Liver (tissue), 3 donors: Measurements from ENCODE around the gene FUCA2.

ENCODE experiments used
- GABPA ChIP-seq, 2 donors: IDR thresholded peaks in 1 of 2; conservative IDR thresholded peaks in 1 of 2; 2 replicates each; pipeline ENCODE4 v1.6.1; 2016; ENCODE audit warnings: antibody characterized with exemption in 2 of 2, mild to moderate bottlenecking in 1 of 2, moderate library complexity in 1 of 2
- REST ChIP-seq: IDR thresholded peaks from 2 replicates; pipeline ENCODE4 v1.6.1; 2016; ENCODE audit warnings: antibody characterized with exemption, mild to moderate bottlenecking
- SP1 ChIP-seq: IDR thresholded peaks from 2 replicates; pipeline ENCODE4 v1.6.1; 2018; ENCODE audit warnings: antibody characterized with exemption, mild to moderate bottlenecking
- TAF1 ChIP-seq: conservative IDR thresholded peaks from 2 replicates; pipeline ENCODE4 v1.6.1; 2016; ENCODE audit warnings: antibody characterized with exemption, mild to moderate bottlenecking
- YY1 ChIP-seq: IDR thresholded peaks from 2 replicates; pipeline ENCODE4 v1.6.1; 2016; ENCODE audit warnings: antibody characterized with exemption, mild to moderate bottlenecking
- TF ChIP-seq, protein P1 (sequence below): IDR thresholded peaks from 2 replicates; pipeline ENCODE4 v1.6.1; 2016; ENCODE audit warnings: antibody characterized with exemption
- TF ChIP-seq, protein P2 (sequence below): fragments of 150-350 bp; IDR thresholded peaks from 2 replicates; pipeline ENCODE4 v1.5.1; 2017; ENCODE audit warnings: improper control_type of control experiment, low read depth, low read length; ENCODE audit not compliant: missing input control
- TF ChIP-seq, protein P3 (sequence below): IDR thresholded peaks from 2 replicates; pipeline ENCODE4 v1.6.1; 2016; ENCODE audit warnings: antibody characterized with exemption
- donor health status: healthy.
- donor health status: healthy.

- TF ChIP-seq SP1, result no peak
- TF ChIP-seq GABPA (IDR thresholded peaks at IDR 0.05 in 1 of 2, conservative IDR thresholded peaks at IDR 0.05 in 1 of 2), result no peak
- TF ChIP-seq, protein P1, sequence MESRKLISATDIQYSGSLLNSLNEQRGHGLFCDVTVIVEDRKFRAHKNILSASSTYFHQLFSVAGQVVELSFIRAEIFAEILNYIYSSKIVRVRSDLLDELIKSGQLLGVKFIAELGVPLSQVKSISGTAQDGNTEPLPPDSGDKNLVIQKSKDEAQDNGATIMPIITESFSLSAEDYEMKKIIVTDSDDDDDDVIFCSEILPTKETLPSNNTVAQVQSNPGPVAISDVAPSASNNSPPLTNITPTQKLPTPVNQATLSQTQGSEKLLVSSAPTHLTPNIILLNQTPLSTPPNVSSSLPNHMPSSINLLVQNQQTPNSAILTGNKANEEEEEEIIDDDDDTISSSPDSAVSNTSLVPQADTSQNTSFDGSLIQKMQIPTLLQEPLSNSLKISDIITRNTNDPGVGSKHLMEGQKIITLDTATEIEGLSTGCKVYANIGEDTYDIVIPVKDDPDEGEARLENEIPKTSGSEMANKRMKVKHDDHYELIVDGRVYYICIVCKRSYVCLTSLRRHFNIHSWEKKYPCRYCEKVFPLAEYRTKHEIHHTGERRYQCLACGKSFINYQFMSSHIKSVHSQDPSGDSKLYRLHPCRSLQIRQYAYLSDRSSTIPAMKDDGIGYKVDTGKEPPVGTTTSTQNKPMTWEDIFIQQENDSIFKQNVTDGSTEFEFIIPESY, result no peak
- TF ChIP-seq, protein P2, sequence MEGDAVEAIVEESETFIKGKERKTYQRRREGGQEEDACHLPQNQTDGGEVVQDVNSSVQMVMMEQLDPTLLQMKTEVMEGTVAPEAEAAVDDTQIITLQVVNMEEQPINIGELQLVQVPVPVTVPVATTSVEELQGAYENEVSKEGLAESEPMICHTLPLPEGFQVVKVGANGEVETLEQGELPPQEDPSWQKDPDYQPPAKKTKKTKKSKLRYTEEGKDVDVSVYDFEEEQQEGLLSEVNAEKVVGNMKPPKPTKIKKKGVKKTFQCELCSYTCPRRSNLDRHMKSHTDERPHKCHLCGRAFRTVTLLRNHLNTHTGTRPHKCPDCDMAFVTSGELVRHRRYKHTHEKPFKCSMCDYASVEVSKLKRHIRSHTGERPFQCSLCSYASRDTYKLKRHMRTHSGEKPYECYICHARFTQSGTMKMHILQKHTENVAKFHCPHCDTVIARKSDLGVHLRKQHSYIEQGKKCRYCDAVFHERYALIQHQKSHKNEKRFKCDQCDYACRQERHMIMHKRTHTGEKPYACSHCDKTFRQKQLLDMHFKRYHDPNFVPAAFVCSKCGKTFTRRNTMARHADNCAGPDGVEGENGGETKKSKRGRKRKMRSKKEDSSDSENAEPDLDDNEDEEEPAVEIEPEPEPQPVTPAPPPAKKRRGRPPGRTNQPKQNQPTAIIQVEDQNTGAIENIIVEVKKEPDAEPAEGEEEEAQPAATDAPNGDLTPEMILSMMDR, result no peak
- TF ChIP-seq, protein P3, sequence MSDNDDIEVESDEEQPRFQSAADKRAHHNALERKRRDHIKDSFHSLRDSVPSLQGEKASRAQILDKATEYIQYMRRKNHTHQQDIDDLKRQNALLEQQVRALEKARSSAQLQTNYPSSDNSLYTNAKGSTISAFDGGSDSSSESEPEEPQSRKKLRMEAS, result no peak
- no peak for TF ChIP-seq REST
- TF ChIP-seq YY1, result no peak
- no peak for TF ChIP-seq TAF1
Measured at GRCh38 chr6:143505111-143505510, 6.4 kb downstream of the FUCA2 start.
